Keratinocyte (primary cell): ENCODE data around the gene KLK3. TPM values are rescaled to one million over a fixed set of nuclear protein-coding genes. Genes with fewer than 3 reads are reported as not detected.

Experiments used
- DNase-seq: peaks from one replicate; pipeline ENCODE4 v3.0.0-alpha.2; 2011; ENCODE audit warnings: low read depth, missing footprints, low spot score
- FAIRE-seq: peaks from 2 replicates; lab custom pipeline; 2011; peaks lifted over from hg19 to GRCh38; lab: Jason Lieb, UNC
- H2AFZ ChIP-seq: 2 replicates; pipeline ENCODE4 v1.6.0; 2012; ENCODE audit warnings: low read length, control low read depth, inconsistent platforms; ENCODE audit not compliant: control insufficient read depth
- H3K27ac ChIP-seq: 2 replicates; pipeline ENCODE4 v1.5.1; 2011; ENCODE audit warnings: low read length; ENCODE audit not compliant: control insufficient read depth, insufficient read depth
- H3K27me3 ChIP-seq: 3 replicates; pipeline ENCODE4 v1.6.0; 2011; ENCODE audit warnings: low read length; ENCODE audit not compliant: control insufficient read depth, insufficient read depth; ENCODE audit errors: extremely low read depth
- H3K36me3 ChIP-seq, 2 experiments: 2 replicates in 1 of 2; 3 replicates in 1 of 2; pipeline ENCODE4 v1.5.1; 2011; ENCODE audit warnings: low read length in 2 of 2, mild to moderate bottlenecking in 1 of 2; ENCODE audit not compliant: control insufficient read depth in 2 of 2, insufficient read depth in 2 of 2; ENCODE audit errors: extremely low read depth in 1 of 2
- H3K4me1 ChIP-seq: 3 replicates; pipeline ENCODE4 v1.5.1; 2011; ENCODE audit warnings: low read length; ENCODE audit not compliant: control insufficient read depth, insufficient read depth; ENCODE audit errors: extremely low read depth
- H3K4me2 ChIP-seq: 3 replicates; pipeline ENCODE4 v1.6.0; 2011; ENCODE audit warnings: low read depth, low read length; ENCODE audit not compliant: control insufficient read depth, insufficient read depth; ENCODE audit errors: extremely low read depth
- H3K4me3 ChIP-seq, 3 experiments: fragments of 200-600 bp in 1 of 3; sonication (generic) in 1 of 3; 2 replicates in 2 of 3; 3 replicates in 1 of 3; pipeline ENCODE4 v1.5.1; 2011 to 2016; ENCODE audit warnings: low read length in 3 of 3, mild to moderate bottlenecking in 3 of 3, control low read depth in 2 of 3, inconsistent platforms in 1 of 3, low read depth in 1 of 3, mixed read lengths in 1 of 3, mixed run types in 1 of 3, moderate library complexity in 1 of 3; ENCODE audit not compliant: control insufficient read depth in 2 of 3, insufficient read depth in 2 of 3; ENCODE audit errors: extremely low read depth in 1 of 3
- H3K79me2 ChIP-seq: 2 replicates; pipeline ENCODE4 v1.6.0; 2012; ENCODE audit warnings: low read length; ENCODE audit not compliant: control insufficient read depth, insufficient read depth
- H3K9ac ChIP-seq: 3 replicates; pipeline ENCODE4 v1.6.0; 2011; ENCODE audit warnings: low read length; ENCODE audit not compliant: control insufficient read depth, insufficient read depth; ENCODE audit errors: extremely low read depth
- H3K9me1 ChIP-seq: 3 replicates; pipeline ENCODE4 v1.6.0; 2011; ENCODE audit warnings: low read length; ENCODE audit not compliant: control insufficient read depth, insufficient read depth; ENCODE audit errors: extremely low read depth
- H3K9me3 ChIP-seq: 2 replicates; pipeline ENCODE4 v1.5.1; 2012; ENCODE audit warnings: low read depth, low read length; ENCODE audit not compliant: control insufficient read depth
- H4K20me1 ChIP-seq: 3 replicates; pipeline ENCODE4 v1.6.0; 2011; ENCODE audit warnings: low read length; ENCODE audit not compliant: control insufficient read depth, insufficient read depth; ENCODE audit errors: extremely low read depth
- CTCF ChIP-seq, 3 experiments: IDR thresholded peaks in 1 of 3; conservative IDR thresholded peaks in 1 of 3; optimal IDR thresholded peaks in 1 of 3; 2 replicates in 2 of 3; 3 replicates in 1 of 3; pipeline versions ENCODE3 to v1.5.1; 2011; ENCODE audit warnings: low read length in 3 of 3, mild to moderate bottlenecking in 3 of 3, moderate library complexity in 2 of 3, control low read depth in 1 of 3, inconsistent platforms in 1 of 3; ENCODE audit not compliant: insufficient read depth in 2 of 3; ENCODE audit errors: extremely low read depth in 1 of 3
- EZH2 ChIP-seq: IDR thresholded peaks from one replicate; pipeline ENCODE4 v1.6.1; 2012; ENCODE audit warnings: inconsistent platforms, mild to moderate bottlenecking, low read length, moderate library complexity
- dilution Hi-C: fragments of 300-500 bp; cut with MboI; formaldehyde crosslinking; loops from one replicate; pipeline ENCODE4 v1.7.0; 2020; ENCODE audit warnings: low sequenced_read_pairs; ENCODE audit not compliant: extremely low pct_ligation_motif_present
- polyA plus RNA-seq, 5 experiments: library from polyadenylated mRNA; depleted of rRNA in 3 of 5; stranded (reverse) in 3 of 5; stranded (forward) in 1 of 5; unstranded in 1 of 5; fragments of >200 nt; gene quantifications; 1 replicate in 1 of 5; 2 replicates in 3 of 5; 3 replicates in 1 of 5; pipeline versions ENCODE4 v1.2.1 to v1.2.3, GENCODE V29; 2011 to 2012; ENCODE audit warnings: missing spikeins in 2 of 5, low read depth in 1 of 5, low replicate concordance in 1 of 5

Gene KLK3
- polyA plus RNA-seq, 1 donor (not counting 4 experiments of a cell fraction or from before 2014, with no cell fraction given): not detected

- Histone ChIP-seq H2AFZ (no peak within 1 kb of the TSS), H4K20me1 (no peaks in the 10 kb centered on the region)
Observed at GRCh38 chr19:50833117-50833801, 21.5 kb upstream of the KLK3 start, which contains the start of gene KLK15. TSS of gene KLK15 (minus strand) at chr19:50833574. CDS start at chr19:50831492, 2,082 bp downstream.

GRCh38 chr19:50833802-50834167 is 20.9 kb upstream of the KLK3 start:
- Histone ChIP-seq H3K36me3 (no peaks in the 10 kb centered on the region), H2AFZ (no peak overlapping the region), H3K9ac (no peak overlapping the region), H3K27me3 (peaks cover 8% of the 10 kb centered on the region), H3K9me1 (no peaks in the 10 kb centered on the region), H4K20me1 (no peaks in the 10 kb centered on the region), H3K4me1 (peaks cover 20% of the 10 kb centered on the region), H3K27ac (no peak overlapping the region), H3K4me2 (no peak overlapping the region), H3K79me2 (no peaks in the 10 kb centered on the region), H3K4me3 (no peak overlapping the region), H3K9me3 (no peaks in the 10 kb centered on the region)
- FAIRE-seq (no peak), DNase-seq (no peak)
- TF ChIP-seq CTCF (optimal IDR thresholded peaks at IDR 0.05 in 1 of 3, IDR thresholded peaks at IDR 0.05 in 1 of 3, conservative IDR thresholded peaks at IDR 0.05 in 1 of 3; ENCODE audit: extremely low read depth in 1 of 3, insufficient read depth in 2 of 3, low read length in 3 of 3): no peak
- no peak for TF ChIP-seq EZH2
- dilution Hi-C loops: no loop called here

More at GRCh38 chr19:50833117-50833801, 21.5 kb upstream of the KLK3 start, which contains the start of gene KLK15:
- no peaks in the 10 kb centered on the region for H3K9me1 ChIP-seq
- peaks cover 20% of the 10 kb centered on the region for H3K4me1 ChIP-seq
- no peak within 1 kb of the TSS for H3K4me2 ChIP-seq
- FAIRE-seq (no peak), DNase-seq (no peak)
- H3K9me3 ChIP-seq: no peaks in the 10 kb centered on the region
- no peak within 1 kb of the TSS for H3K27ac ChIP-seq
- no peak within 1 kb of the TSS for H3K4me3 ChIP-seq
- no peaks in the 10 kb centered on the region for H3K36me3 ChIP-seq
- H3K27me3 ChIP-seq: peaks cover 8% of the 10 kb centered on the region
- TF ChIP-seq CTCF (optimal IDR thresholded peaks at IDR 0.05 in 1 of 3, IDR thresholded peaks at IDR 0.05 in 1 of 3, conservative IDR thresholded peaks at IDR 0.05 in 1 of 3; ENCODE audit: extremely low read depth in 1 of 3, insufficient read depth in 2 of 3, low read length in 3 of 3): no peak
- TF ChIP-seq EZH2: no peak
- no peaks in the 10 kb centered on the region for H3K79me2 ChIP-seq
- H3K9ac ChIP-seq: no peak within 1 kb of the TSS
- dilution Hi-C loops: no loop called here
